22Rv1 (cell line): ENCODE measurements around the gene NR4A3.

Experiments used
- ZFX ChIP-seq: fragments of 450-650 bp; IDR thresholded peaks from 2 replicates; pipeline ENCODE4 v1.6.1; 2017; ENCODE audit warnings: antibody characterized with exemption, borderline replicate concordance
- TF ChIP-seq, protein P1 (sequence below): fragments of 450-650 bp; IDR thresholded peaks from 2 replicates; pipeline ENCODE4 v1.5.1; 2017; ENCODE audit warnings: mild to moderate bottlenecking

DNA sequence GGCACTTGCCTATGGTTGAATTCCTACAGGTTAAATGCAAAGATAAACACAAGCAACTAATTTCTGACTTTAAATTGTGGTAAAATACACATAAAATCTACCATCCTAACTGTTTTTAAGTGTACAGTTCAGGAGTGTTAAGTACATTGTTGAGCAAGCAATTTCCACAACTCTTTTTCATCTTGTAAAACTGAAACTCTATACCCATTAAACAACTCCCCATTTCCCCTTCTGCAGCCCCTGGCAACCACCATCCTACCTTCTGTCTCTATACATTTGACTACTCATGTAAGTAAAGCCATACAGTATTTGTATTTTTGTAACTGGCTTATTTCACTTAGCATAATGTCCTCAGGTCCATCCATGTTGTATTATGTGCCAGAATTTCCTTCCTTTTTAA, 46.3 kb downstream of the NR4A3 start:
- TF ChIP-seq, protein P1, sequence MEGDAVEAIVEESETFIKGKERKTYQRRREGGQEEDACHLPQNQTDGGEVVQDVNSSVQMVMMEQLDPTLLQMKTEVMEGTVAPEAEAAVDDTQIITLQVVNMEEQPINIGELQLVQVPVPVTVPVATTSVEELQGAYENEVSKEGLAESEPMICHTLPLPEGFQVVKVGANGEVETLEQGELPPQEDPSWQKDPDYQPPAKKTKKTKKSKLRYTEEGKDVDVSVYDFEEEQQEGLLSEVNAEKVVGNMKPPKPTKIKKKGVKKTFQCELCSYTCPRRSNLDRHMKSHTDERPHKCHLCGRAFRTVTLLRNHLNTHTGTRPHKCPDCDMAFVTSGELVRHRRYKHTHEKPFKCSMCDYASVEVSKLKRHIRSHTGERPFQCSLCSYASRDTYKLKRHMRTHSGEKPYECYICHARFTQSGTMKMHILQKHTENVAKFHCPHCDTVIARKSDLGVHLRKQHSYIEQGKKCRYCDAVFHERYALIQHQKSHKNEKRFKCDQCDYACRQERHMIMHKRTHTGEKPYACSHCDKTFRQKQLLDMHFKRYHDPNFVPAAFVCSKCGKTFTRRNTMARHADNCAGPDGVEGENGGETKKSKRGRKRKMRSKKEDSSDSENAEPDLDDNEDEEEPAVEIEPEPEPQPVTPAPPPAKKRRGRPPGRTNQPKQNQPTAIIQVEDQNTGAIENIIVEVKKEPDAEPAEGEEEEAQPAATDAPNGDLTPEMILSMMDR = no peak
- TF ChIP-seq ZFX = no peak
